ENCODE measurements around the gene LIN7B.
A peak's percentile ranks its signal among the peaks of the same experiment; 100 is the strongest.

Gene LIN7B

DNA sequence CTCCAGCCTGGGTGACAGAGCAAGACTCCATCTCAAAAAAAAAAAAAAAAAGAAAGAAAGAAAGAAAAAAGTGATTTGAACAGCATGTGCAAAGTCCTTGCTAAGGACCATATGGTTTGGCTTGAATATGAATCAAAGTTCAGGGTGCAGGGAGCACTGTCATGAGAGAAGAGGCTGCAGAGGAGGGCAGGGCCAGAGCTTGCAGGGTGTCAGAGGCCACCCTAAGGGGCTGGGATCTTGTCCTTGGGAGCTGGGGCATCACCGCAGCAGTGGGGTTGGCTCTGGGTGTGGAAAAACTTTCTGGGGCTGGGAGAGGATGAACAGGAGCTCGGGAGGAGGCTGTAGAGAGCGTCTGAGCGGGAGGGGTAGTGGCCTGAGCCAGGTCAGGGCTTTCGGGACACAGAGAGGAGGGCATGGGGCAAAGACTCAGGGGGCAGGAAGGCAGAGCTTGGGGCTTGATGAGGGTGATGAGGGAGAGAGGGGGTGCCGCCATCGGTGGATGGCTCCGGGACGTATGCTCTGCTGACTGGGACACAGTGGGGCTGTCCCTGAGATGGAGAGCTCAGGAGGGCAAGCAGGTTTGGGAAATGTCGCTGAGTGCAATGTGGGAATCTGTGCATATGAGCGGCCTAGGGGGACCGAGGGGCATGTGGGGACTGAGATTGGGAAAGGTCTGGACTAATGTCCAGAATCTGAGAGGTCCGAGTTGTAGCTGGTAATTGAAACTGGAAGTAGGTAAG, 46.5 kb downstream of the LIN7B start:
- TF ChIP-seq, protein P1, sequence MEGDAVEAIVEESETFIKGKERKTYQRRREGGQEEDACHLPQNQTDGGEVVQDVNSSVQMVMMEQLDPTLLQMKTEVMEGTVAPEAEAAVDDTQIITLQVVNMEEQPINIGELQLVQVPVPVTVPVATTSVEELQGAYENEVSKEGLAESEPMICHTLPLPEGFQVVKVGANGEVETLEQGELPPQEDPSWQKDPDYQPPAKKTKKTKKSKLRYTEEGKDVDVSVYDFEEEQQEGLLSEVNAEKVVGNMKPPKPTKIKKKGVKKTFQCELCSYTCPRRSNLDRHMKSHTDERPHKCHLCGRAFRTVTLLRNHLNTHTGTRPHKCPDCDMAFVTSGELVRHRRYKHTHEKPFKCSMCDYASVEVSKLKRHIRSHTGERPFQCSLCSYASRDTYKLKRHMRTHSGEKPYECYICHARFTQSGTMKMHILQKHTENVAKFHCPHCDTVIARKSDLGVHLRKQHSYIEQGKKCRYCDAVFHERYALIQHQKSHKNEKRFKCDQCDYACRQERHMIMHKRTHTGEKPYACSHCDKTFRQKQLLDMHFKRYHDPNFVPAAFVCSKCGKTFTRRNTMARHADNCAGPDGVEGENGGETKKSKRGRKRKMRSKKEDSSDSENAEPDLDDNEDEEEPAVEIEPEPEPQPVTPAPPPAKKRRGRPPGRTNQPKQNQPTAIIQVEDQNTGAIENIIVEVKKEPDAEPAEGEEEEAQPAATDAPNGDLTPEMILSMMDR (IDR thresholded peaks at IDR 0.05; ENCODE audit: borderline replicate concordance, control extremely low read depth, extremely low read depth, insufficient read depth, missing control alignments), result no peak
- peak; percentile 17 for DNase-seq (ENCODE audit: low spot score)
- in situ Hi-C loops (cut with MboI; ENCODE audit: low sequenced_read_pairs, unreplicated experiment), result no loop called here

DNA sequence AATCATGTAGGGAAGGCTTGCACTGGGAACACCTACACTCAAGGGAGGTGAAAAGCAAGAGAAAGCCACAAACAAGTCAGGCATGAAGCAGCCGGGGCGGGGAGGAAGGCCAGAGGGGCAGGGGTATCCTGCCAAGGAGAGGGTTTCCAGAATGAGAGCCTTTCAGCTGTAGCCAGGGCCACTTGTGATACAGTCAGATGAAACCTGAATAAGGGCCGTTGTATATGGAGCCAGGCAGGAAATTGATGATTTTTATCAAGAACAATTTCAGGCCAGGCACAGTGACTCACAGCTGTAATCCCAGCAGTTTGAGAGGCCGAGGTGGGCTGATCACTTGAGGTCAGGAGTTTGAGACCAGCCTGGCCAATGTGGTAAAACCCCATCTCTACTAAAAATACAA, 47.8 kb downstream of the LIN7B start:
- DNase-seq (ENCODE audit: low spot score), result no peak
- in situ Hi-C loops (cut with MboI; ENCODE audit: low sequenced_read_pairs, unreplicated experiment), result no loop called here

GRCh38 chr19:49165111-49165750, 51.1 kb downstream of the LIN7B start:
- DNase-seq (ENCODE audit: low spot score), result no peak

More for the DNA sequence above, 47.8 kb downstream of the LIN7B start:
- TF ChIP-seq, protein P1 (IDR thresholded peaks at IDR 0.05; ENCODE audit: borderline replicate concordance, control extremely low read depth, extremely low read depth, insufficient read depth, missing control alignments), result no peak

GRCh38 chr19:49165865-49166301, 51.7 kb downstream of the LIN7B start:
- peak; percentile 18 for DNase-seq (ENCODE audit: low spot score)
- TF ChIP-seq, protein P1 (IDR thresholded peaks at IDR 0.05; ENCODE audit: borderline replicate concordance, control extremely low read depth, extremely low read depth, insufficient read depth, missing control alignments), result no peak
- in situ Hi-C loops (cut with MboI; ENCODE audit: low sequenced_read_pairs, unreplicated experiment), result no loop called here

More at GRCh38 chr19:49165111-49165750, 51.1 kb downstream of the LIN7B start:
- TF ChIP-seq, protein P1 (IDR thresholded peaks at IDR 0.05; ENCODE audit: borderline replicate concordance, control extremely low read depth, extremely low read depth, insufficient read depth, missing control alignments), result no peak
- in situ Hi-C loops (cut with MboI; ENCODE audit: low sequenced_read_pairs, unreplicated experiment), result no loop called here

DNA sequence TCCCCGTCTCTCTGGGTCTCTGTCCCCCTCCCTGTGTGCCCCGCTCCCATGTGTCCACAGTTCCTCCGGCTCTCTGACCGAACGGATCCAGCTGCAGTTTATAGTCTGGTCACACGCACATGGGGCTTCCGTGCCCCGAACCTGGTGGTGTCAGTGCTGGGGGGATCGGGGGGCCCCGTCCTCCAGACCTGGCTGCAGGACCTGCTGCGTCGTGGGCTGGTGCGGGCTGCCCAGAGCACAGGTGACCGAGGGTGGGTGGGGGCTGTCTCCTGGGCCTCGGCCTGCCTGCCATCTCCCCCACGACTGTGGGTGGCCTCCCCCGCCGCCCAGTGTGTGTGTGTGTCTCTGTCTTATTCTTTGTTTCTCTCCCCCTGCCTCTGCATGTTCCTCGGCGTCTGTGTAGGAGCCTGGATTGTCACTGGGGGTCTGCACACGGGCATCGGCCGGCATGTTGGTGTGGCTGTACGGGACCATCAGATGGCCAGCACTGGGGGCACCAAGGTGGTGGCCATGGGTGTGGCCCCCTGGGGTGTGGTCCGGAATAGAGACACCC, 53.8 kb downstream of the LIN7B start:
- no peak for DNase-seq (ENCODE audit: low spot score)
- TF ChIP-seq, protein P1 (IDR thresholded peaks at IDR 0.05; ENCODE audit: borderline replicate concordance, control extremely low read depth, extremely low read depth, insufficient read depth, missing control alignments), result no peak
- in situ Hi-C loops (cut with MboI; ENCODE audit: low sequenced_read_pairs, unreplicated experiment), result no loop called here
